Activated CD8-positive, alpha-beta T cell treated with anti-CD3 and anti-CD28 coated beads, Interleukin-2, amount 10 ng/mL, durations not matched to agents 7 days and 5 days (primary cell): Measurements from ENCODE around the gene PARD3B. TPM values are rescaled to one million over a fixed set of nuclear protein-coding genes. Genes with fewer than 3 reads are reported as not detected.

ENCODE experiments used
- ATAC-seq: fragments of 150-1000 bp; cut with Tn5 transposase; one replicate; pipeline ENCODE4 v1.10.0; 2021; ENCODE audit warnings: moderate library complexity
- CTCF ChIA-PET: fragments of 350-600 bp; sonication (Branson Sonifier 250); formaldehyde crosslinking; loops from one replicate; lab custom pipeline; 2021; ENCODE audit warnings: antibody characterized with exemption; lab: Charles Lee
- POLR2A ChIA-PET: fragments of 350-600 bp; sonication (Branson Sonifier 250); formaldehyde crosslinking; loops from one replicate; lab custom pipeline; 2021; ENCODE audit warnings: antibody characterized with exemption; lab: Charles Lee
- DNase-seq: peaks from one replicate; pipeline ENCODE4 v3.0.0-alpha.2; 2020
- H3K27ac Mint-ChIP-seq: one replicate; pipeline ENCODE4 v1.8.0; 2021; ENCODE audit warnings: mild to moderate bottlenecking, mixed read lengths
- H3K27me3 Mint-ChIP-seq: one replicate; pipeline ENCODE4 v1.8.0; 2021; ENCODE audit warnings: low read depth, mixed read lengths
- H3K36me3 Mint-ChIP-seq: one replicate; pipeline ENCODE4 v1.8.0; 2021; ENCODE audit warnings: low read depth, mixed read lengths
- H3K4me1 Mint-ChIP-seq: one replicate; pipeline ENCODE4 v1.8.0; 2021; ENCODE audit warnings: low read depth, mixed read lengths
- H3K4me3 Mint-ChIP-seq: one replicate; pipeline ENCODE4 v1.8.0; 2021; ENCODE audit warnings: mild to moderate bottlenecking, mixed read lengths
- H3K9me3 Mint-ChIP-seq: one replicate; pipeline ENCODE4 v1.8.0; 2022; ENCODE audit warnings: mixed read lengths; ENCODE audit not compliant: insufficient read depth
- total RNA-seq, 2 experiments: library from RNA; stranded (reverse); gene quantifications; one replicate each; pipeline ENCODE4 v1.2.3, GENCODE V29; 2021

The PARD3B gene
- total RNA-seq, 2 experiments from 2014 or later: 0.76 to 1.0 TPM

GRCh38 chr2:204973616-204974015 lies 428.3 kb downstream of the PARD3B start:
- H3K36me3 Mint-ChIP-seq: peaks cover 47% of the 10 kb centered on the region
- ChIA-PET POLR2A (no interaction called here), CTCF (no interaction called here)
- H3K9me3 Mint-ChIP-seq: peaks cover 16% of the 10 kb centered on the region
- H3K27me3 Mint-ChIP-seq: no peaks in the 10 kb centered on the region
- H3K4me1 Mint-ChIP-seq: peaks cover 31% of the 10 kb centered on the region
- H3K4me3 Mint-ChIP-seq: no peak overlapping the region
- DNase-seq (no peak), ATAC-seq (no peak)
- no peak overlapping the region for H3K27ac Mint-ChIP-seq

GRCh38 chr2:204974487-204974886 lies 429.2 kb downstream of the PARD3B start:
- no peak overlapping the region for H3K27ac Mint-ChIP-seq
- DNase-seq (no peak), ATAC-seq (no peak)
- H3K27me3 Mint-ChIP-seq: no peaks in the 10 kb centered on the region
- no peak overlapping the region for H3K4me3 Mint-ChIP-seq
- CTCF ChIA-PET: no interaction called here
- peaks cover 16% of the 10 kb centered on the region for H3K9me3 Mint-ChIP-seq
- POLR2A ChIA-PET: no interaction called here
- peaks cover 44% of the 10 kb centered on the region for H3K36me3 Mint-ChIP-seq
- peaks cover 24% of the 10 kb centered on the region for H3K4me1 Mint-ChIP-seq

- peaks cover 16% of the 10 kb centered on the region for H3K4me1 Mint-ChIP-seq
- H3K9me3 Mint-ChIP-seq: peaks cover 15% of the 10 kb centered on the region
- DNase-seq (no peak), ATAC-seq (no peak)
- no peak overlapping the region for H3K4me3 Mint-ChIP-seq
- no peak overlapping the region for H3K27ac Mint-ChIP-seq
- CTCF ChIA-PET: no interaction called here
- peaks cover 24% of the 10 kb centered on the region for H3K36me3 Mint-ChIP-seq
- POLR2A ChIA-PET: no interaction called here
- H3K27me3 Mint-ChIP-seq: no peaks in the 10 kb centered on the region
Observed at GRCh38 chr2:204977914-204978313, 432.6 kb downstream of the PARD3B start.

GRCh38 chr2:204982303-204982702 lies 437.0 kb downstream of the PARD3B start:
- Mint-ChIP-seq H3K9me3 (peaks cover 7% of the 10 kb centered on the region), H3K4me1 (peaks cover 12% of the 10 kb centered on the region), H3K27me3 (no peaks in the 10 kb centered on the region), H3K27ac (peak overlapping the region; percentile 50), H3K4me3 (no peak overlapping the region), H3K36me3 (peaks cover 8% of the 10 kb centered on the region)
- no peak for ATAC-seq
- CTCF ChIA-PET: no interaction called here
- DNase-seq: no peak
- POLR2A ChIA-PET: no interaction called here

- CTCF ChIA-PET: interaction anchor here (0.9 kb wide), 1 partner anchor 14 kb away, joined by 4 read pairs; no protein-coding TSS in a partner anchor
- H3K27ac Mint-ChIP-seq: no peak overlapping the region
- peaks cover 4% of the 10 kb centered on the region for H3K36me3 Mint-ChIP-seq
- H3K4me1 Mint-ChIP-seq: peaks cover 16% of the 10 kb centered on the region
- DNase-seq: no peak
- no peaks in the 10 kb centered on the region for H3K27me3 Mint-ChIP-seq
- POLR2A ChIA-PET: no interaction called here
- peaks cover 7% of the 10 kb centered on the region for H3K9me3 Mint-ChIP-seq
- no peak for ATAC-seq
- no peak overlapping the region for H3K4me3 Mint-ChIP-seq
Observed at GRCh38 chr2:204984518-204984917, 439.2 kb downstream of the PARD3B start.

- peaks cover 15% of the 10 kb centered on the region for H3K4me1 Mint-ChIP-seq
- CTCF ChIA-PET: no interaction called here
- H3K9me3 Mint-ChIP-seq: peaks cover 4% of the 10 kb centered on the region
- no peaks in the 10 kb centered on the region for H3K27me3 Mint-ChIP-seq
- H3K36me3 Mint-ChIP-seq: peaks cover 3% of the 10 kb centered on the region
- H3K27ac Mint-ChIP-seq: no peak overlapping the region
- no peak for DNase-seq
- no peak overlapping the region for H3K4me3 Mint-ChIP-seq
- no peak for ATAC-seq
- POLR2A ChIA-PET: no interaction called here
Observed at GRCh38 chr2:204986641-204987040, 441.4 kb downstream of the PARD3B start.

GRCh38 chr2:204988836-204989235 lies 443.6 kb downstream of the PARD3B start:
- Mint-ChIP-seq H3K27me3 (no peaks in the 10 kb centered on the region), H3K4me1 (peaks cover 4% of the 10 kb centered on the region), H3K4me3 (no peak overlapping the region), H3K9me3 (no peaks in the 10 kb centered on the region), H3K36me3 (no peaks in the 10 kb centered on the region), H3K27ac (no peak overlapping the region)
- ATAC-seq: peak; percentile 49
- POLR2A ChIA-PET: no interaction called here
- no peak for DNase-seq
- CTCF ChIA-PET: no interaction called here

- H3K4me3 Mint-ChIP-seq: no peak overlapping the region
- H3K9me3 Mint-ChIP-seq: no peaks in the 10 kb centered on the region
- no peak overlapping the region for H3K27ac Mint-ChIP-seq
- ATAC-seq (no peak), DNase-seq (no peak)
- H3K36me3 Mint-ChIP-seq: no peaks in the 10 kb centered on the region
- POLR2A ChIA-PET: no interaction called here
- H3K4me1 Mint-ChIP-seq: peaks cover 4% of the 10 kb centered on the region
- H3K27me3 Mint-ChIP-seq: no peaks in the 10 kb centered on the region
- CTCF ChIA-PET: no interaction called here
Observed at GRCh38 chr2:204989877-204990276, 444.6 kb downstream of the PARD3B start.

GRCh38 chr2:205001300-205001966 lies 456.2 kb downstream of the PARD3B start:
- no peak for DNase-seq
- H3K27ac Mint-ChIP-seq: no peak overlapping the region
- CTCF ChIA-PET: interaction anchor here (0.8 kb wide), 1 partner anchor 31 kb away, joined by 3 read pairs; no protein-coding TSS in a partner anchor
- POLR2A ChIA-PET: no interaction called here
- no peak for ATAC-seq
- peaks cover 34% of the 10 kb centered on the region for H3K4me1 Mint-ChIP-seq
- H3K27me3 Mint-ChIP-seq: no peaks in the 10 kb centered on the region
- H3K4me3 Mint-ChIP-seq: no peak overlapping the region
- H3K36me3 Mint-ChIP-seq: peaks cover 20% of the 10 kb centered on the region
- H3K9me3 Mint-ChIP-seq: peaks cover 8% of the 10 kb centered on the region

GRCh38 chr2:205002390-205002789 lies 457.1 kb downstream of the PARD3B start:
- Mint-ChIP-seq H3K27me3 (no peaks in the 10 kb centered on the region), H3K4me3 (no peak overlapping the region), H3K9me3 (peaks cover 11% of the 10 kb centered on the region), H3K27ac (peak overlapping the region; percentile 30), H3K36me3 (peaks cover 24% of the 10 kb centered on the region), H3K4me1 (peaks cover 38% of the 10 kb centered on the region)
- POLR2A ChIA-PET: interaction anchor here (1.2 kb wide), 1 partner anchor 36 kb away, joined by 3 read pairs; no protein-coding TSS in a partner anchor
- DNase-seq: peak; percentile 46
- peak; percentile 78 for ATAC-seq
- CTCF ChIA-PET: interaction anchor here (0.8 to 1.2 kb wide), 2 partner anchors 32 to 35 kb away, joined by 3 read pairs; no protein-coding TSS in a partner anchor

GRCh38 chr2:205003288-205003687 lies 458.0 kb downstream of the PARD3B start:
- Mint-ChIP-seq H3K4me1 (peaks cover 38% of the 10 kb centered on the region), H3K9me3 (peaks cover 16% of the 10 kb centered on the region), H3K4me3 (no peak overlapping the region), H3K27ac (peak overlapping the region; percentile 5), H3K27me3 (no peaks in the 10 kb centered on the region), H3K36me3 (peaks cover 29% of the 10 kb centered on the region)
- ATAC-seq: no peak
- ChIA-PET CTCF (interaction anchor here (1.1 to 1.2 kb wide), 2 partner anchors 36 to 127 kb away, joined by 3 read pairs; no protein-coding TSS in a partner anchor), POLR2A (interaction anchor here (1.2 kb wide), 1 partner anchor 37 kb away, joined by 3 read pairs; no protein-coding TSS in a partner anchor)
- DNase-seq: no peak

GRCh38 chr2:205010196-205010595 lies 464.9 kb downstream of the PARD3B start:
- Mint-ChIP-seq H3K9me3 (peaks cover 16% of the 10 kb centered on the region), H3K36me3 (peaks cover 20% of the 10 kb centered on the region), H3K27ac (no peak overlapping the region), H3K27me3 (no peaks in the 10 kb centered on the region), H3K4me3 (no peak overlapping the region), H3K4me1 (peaks cover 9% of the 10 kb centered on the region)
- DNase-seq (no peak), ATAC-seq (no peak)
- ChIA-PET CTCF (no interaction called here), POLR2A (interaction anchor here (0.7 kb wide), 1 partner anchor 430 kb away, joined by 3 read pairs; no protein-coding TSS in a partner anchor)
